ENCODE results near the gene CRK.

Gene CRK

GRCh38 chr17:1464186-1464585 lies 8.2 kb upstream of the CRK start:
- no peak for TF ChIP-seq OSR1 (CRISPR knock-in tag; IDR thresholded peaks at IDR 0.05)
- no peak for TF ChIP-seq ZNF565 (CRISPR knock-in tag; conservative IDR thresholded peaks at IDR 0.05; ENCODE audit: low read depth)
- TF ChIP-seq TCF4 (CRISPR knock-in tag; IDR thresholded peaks at IDR 0.05; ENCODE audit: borderline replicate concordance) = no peak
- TF ChIP-seq GLIS3 (CRISPR knock-in tag; IDR thresholded peaks at IDR 0.05) = no peak
- TF ChIP-seq PATZ1 (CRISPR knock-in tag; IDR thresholded peaks at IDR 0.05; ENCODE audit: borderline replicate concordance) = no peak
- no peak for TF ChIP-seq ZFP3 (CRISPR knock-in tag; IDR thresholded peaks at IDR 0.05)
- TF ChIP-seq PPARA (CRISPR knock-in tag; IDR thresholded peaks at IDR 0.05; ENCODE audit: borderline replicate concordance) = no peak
- TF ChIP-seq ARNTL (CRISPR knock-in tag; IDR thresholded peaks at IDR 0.05; ENCODE audit: borderline replicate concordance, low read depth) = no peak
- no peak for TF ChIP-seq ZNF8 (CRISPR knock-in tag; IDR thresholded peaks at IDR 0.05)
- no peak for TF ChIP-seq CSRNP3 (CRISPR knock-in tag; IDR thresholded peaks at IDR 0.05)
- TF ChIP-seq ISL1 (CRISPR knock-in tag; IDR thresholded peaks at IDR 0.05) = no peak
- TF ChIP-seq BACH2 (CRISPR knock-in tag; IDR thresholded peaks at IDR 0.05; ENCODE audit: borderline replicate concordance) = no peak
- TF ChIP-seq ZFP30 (CRISPR knock-in tag; IDR thresholded peaks at IDR 0.05) = no peak
- TF ChIP-seq TOX (CRISPR knock-in tag; IDR thresholded peaks at IDR 0.05; ENCODE audit: borderline replicate concordance) = no peak
- no peak for TF ChIP-seq POU6F1 (CRISPR knock-in tag; IDR thresholded peaks at IDR 0.05; ENCODE audit: borderline replicate concordance, low read depth)
- ATAC-seq = no peak

- no peak for ATAC-seq
- no peak for TF ChIP-seq TCF4 (CRISPR knock-in tag; IDR thresholded peaks at IDR 0.05; ENCODE audit: borderline replicate concordance)
- TF ChIP-seq SNAI2 (CRISPR knock-in tag; IDR thresholded peaks at IDR 0.05) = no peak
- TF ChIP-seq ZC3H10 (CRISPR knock-in tag; IDR thresholded peaks at IDR 0.05) = no peak
- no peak for TF ChIP-seq ZFP3 (CRISPR knock-in tag; IDR thresholded peaks at IDR 0.05)
- no peak for TF ChIP-seq TOX (CRISPR knock-in tag; IDR thresholded peaks at IDR 0.05; ENCODE audit: borderline replicate concordance)
- no peak for TF ChIP-seq GLIS3 (CRISPR knock-in tag; IDR thresholded peaks at IDR 0.05)
- TF ChIP-seq PATZ1 (CRISPR knock-in tag; IDR thresholded peaks at IDR 0.05; ENCODE audit: borderline replicate concordance) = no peak
- TF ChIP-seq CSRNP3 (CRISPR knock-in tag; IDR thresholded peaks at IDR 0.05) = no peak
- TF ChIP-seq TSHZ2 (CRISPR knock-in tag; IDR thresholded peaks at IDR 0.05) = no peak
- TF ChIP-seq BACH2 (CRISPR knock-in tag; IDR thresholded peaks at IDR 0.05; ENCODE audit: borderline replicate concordance) = no peak
- no peak for TF ChIP-seq ARNTL (CRISPR knock-in tag; IDR thresholded peaks at IDR 0.05; ENCODE audit: borderline replicate concordance, low read depth)
- TF ChIP-seq ZNF8 (CRISPR knock-in tag; IDR thresholded peaks at IDR 0.05) = no peak
- no peak for TF ChIP-seq ZFP30 (CRISPR knock-in tag; IDR thresholded peaks at IDR 0.05)
- no peak for TF ChIP-seq PPARA (CRISPR knock-in tag; IDR thresholded peaks at IDR 0.05; ENCODE audit: borderline replicate concordance)
- TF ChIP-seq OSR1 (CRISPR knock-in tag; IDR thresholded peaks at IDR 0.05) = no peak
- TF ChIP-seq ZNF70 (CRISPR knock-in tag; IDR thresholded peaks at IDR 0.05) = no peak
- no peak for TF ChIP-seq ISL1 (CRISPR knock-in tag; IDR thresholded peaks at IDR 0.05)
- no peak for TF ChIP-seq CSDC2 (CRISPR knock-in tag; IDR thresholded peaks at IDR 0.05)
These were observed 6.4 kb upstream of the CRK start for GRCh38 chr17:1462164-1463112.

All from SK-N-SH treated with all-trans-retinoic acid at 6 μM for 48 hours (cell line).